ENCODE data around the gene KAZN.
A peak's percentile ranks its signal among the peaks of the same experiment; 100 is the strongest.

GRCh38 chr1:15046487-15047165, 448.1 kb downstream of the KAZN start:
- TF ChIP-seq CTCF (IDR thresholded peaks at IDR 0.05; ENCODE audit: insufficient read depth, low read depth, low read length) (peak; percentile 93), EZH2 (IDR thresholded peaks at IDR 0.05; ENCODE audit: insufficient read depth, low read length) (no peak)
